ENCODE results near the gene SOX6.

Gene SOX6

DNA sequence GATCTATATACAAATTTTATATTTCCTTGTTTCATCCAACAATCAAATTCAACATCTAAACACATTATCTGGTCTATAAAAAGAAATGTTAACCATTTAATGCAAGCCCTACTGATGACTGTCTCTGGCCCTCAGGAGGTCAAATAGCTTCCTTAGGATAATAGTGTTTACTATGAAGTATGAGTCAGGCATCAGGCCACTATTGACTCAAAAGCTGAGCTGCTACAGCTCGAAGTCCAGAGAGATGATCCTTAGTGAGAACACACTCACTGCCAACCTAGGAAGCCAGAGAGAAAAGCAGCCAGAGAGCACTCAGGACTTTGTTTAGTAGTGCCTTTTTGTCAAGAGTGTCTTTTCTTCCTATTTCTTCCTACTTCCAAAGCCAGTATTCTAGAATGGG is 171.8 kb downstream of the SOX6 start:
- H4K20me1 ChIP-seq: no peaks in the 10 kb centered on the region
- no peak overlapping the region for H3K4me2 ChIP-seq
- no peaks in the 10 kb centered on the region for H3K4me1 ChIP-seq
- H3K27me3 ChIP-seq: no peaks in the 10 kb centered on the region
- H3K36me3 ChIP-seq: no peaks in the 10 kb centered on the region
- H3K27ac ChIP-seq: no peak overlapping the region
- no peaks in the 10 kb centered on the region for H3K9me3 ChIP-seq
- H3K9ac ChIP-seq: no peak overlapping the region
- no peak for TF ChIP-seq Cebpa-rat (IDR thresholded peaks at IDR 0.05)
- H3K4me3 ChIP-seq: no peak overlapping the region

GRCh38 chr11:16182553-16182952 is 173.8 kb downstream of the SOX6 start:
- Histone ChIP-seq H3K36me3 (no peaks in the 10 kb centered on the region), H3K27me3 (no peaks in the 10 kb centered on the region)
- no peak for TF ChIP-seq Cebpa-rat (IDR thresholded peaks at IDR 0.05)

DNA sequence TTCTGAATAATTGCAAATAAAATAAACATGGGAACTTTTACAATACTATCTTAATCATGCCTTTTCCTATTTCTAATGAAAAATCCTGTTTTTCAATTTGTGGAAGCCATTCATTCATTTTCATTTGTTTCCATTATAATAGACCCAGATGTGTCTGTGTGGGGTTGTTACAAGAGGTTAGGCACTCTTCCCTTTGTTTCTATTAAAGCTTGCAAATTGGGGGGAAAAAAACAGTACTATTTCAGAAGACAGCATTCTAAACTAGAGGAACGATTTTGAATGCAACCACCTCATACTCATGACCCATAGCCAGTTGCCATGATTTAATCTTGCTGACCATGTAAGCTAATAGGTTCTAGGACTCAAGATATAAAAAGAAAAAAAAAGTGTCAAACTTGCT is 175.5 kb downstream of the SOX6 start:
- no peak overlapping the region for H3K27ac ChIP-seq
- H3K9ac ChIP-seq: no peak overlapping the region
- H3K4me2 ChIP-seq: no peak overlapping the region
- H3K4me1 ChIP-seq: no peaks in the 10 kb centered on the region
- no peaks in the 10 kb centered on the region for H3K36me3 ChIP-seq
- H3K27me3 ChIP-seq: no peaks in the 10 kb centered on the region
- TF ChIP-seq Cebpa-rat (IDR thresholded peaks at IDR 0.05): no peak
- no peak overlapping the region for H3K4me3 ChIP-seq
- H3K9me3 ChIP-seq: no peaks in the 10 kb centered on the region
- H4K20me1 ChIP-seq: no peaks in the 10 kb centered on the region

More at GRCh38 chr11:16182553-16182952, 173.8 kb downstream of the SOX6 start:
- Histone ChIP-seq H3K4me2 (no peak overlapping the region), H3K4me3 (no peak overlapping the region), H3K9ac (no peak overlapping the region), H3K9me3 (no peaks in the 10 kb centered on the region), H4K20me1 (no peaks in the 10 kb centered on the region), H3K4me1 (no peaks in the 10 kb centered on the region), H3K27ac (no peak overlapping the region)

DNA sequence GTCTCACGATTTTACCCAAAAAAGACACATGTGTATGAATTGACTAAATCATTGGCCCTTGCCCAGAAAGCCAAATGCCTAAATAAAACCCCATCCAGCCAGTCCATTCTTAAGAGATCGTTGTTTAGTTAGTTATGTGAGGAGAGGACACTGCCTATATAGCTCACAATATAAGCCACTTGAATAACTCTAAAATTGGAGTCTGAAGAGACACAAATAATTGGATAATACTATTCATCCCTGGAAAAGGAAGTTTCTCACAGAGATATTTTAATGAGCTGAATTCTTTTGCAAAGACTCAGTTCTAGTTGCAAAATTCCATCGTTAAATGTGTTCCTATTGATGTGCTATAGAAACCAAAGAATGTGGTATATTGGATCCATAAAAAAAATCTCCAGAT is 176.7 kb downstream of the SOX6 start:
- no peaks in the 10 kb centered on the region for H3K4me1 ChIP-seq
- no peak overlapping the region for H3K9ac ChIP-seq
- no peaks in the 10 kb centered on the region for H3K9me3 ChIP-seq
- no peaks in the 10 kb centered on the region for H3K27me3 ChIP-seq
- H3K4me2 ChIP-seq: no peak overlapping the region
- H3K27ac ChIP-seq: no peak overlapping the region
- H4K20me1 ChIP-seq: no peaks in the 10 kb centered on the region
- no peak for TF ChIP-seq Cebpa-rat (IDR thresholded peaks at IDR 0.05)
- no peak overlapping the region for H3K4me3 ChIP-seq
- no peaks in the 10 kb centered on the region for H3K36me3 ChIP-seq

DNA sequence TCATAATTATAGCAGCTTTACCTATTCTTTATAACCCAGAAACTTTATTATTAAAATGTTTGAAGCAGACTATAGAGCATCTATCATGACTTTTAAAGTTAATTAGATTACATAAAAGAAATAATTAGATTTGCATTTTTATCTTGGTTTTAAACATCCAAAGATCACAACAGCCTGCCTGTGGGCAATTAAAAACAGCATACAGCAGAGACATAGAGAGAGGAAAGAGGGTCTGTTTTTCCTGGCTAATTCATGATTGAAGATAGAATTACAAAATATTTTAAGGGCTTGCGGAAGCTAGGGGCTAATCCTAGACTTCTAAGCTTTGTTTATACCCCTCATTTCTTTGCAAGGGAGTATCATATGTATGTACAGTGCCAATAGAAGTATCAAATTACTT is 178.1 kb downstream of the SOX6 start:
- Histone ChIP-seq H3K27me3 (no peaks in the 10 kb centered on the region), H3K4me1 (no peaks in the 10 kb centered on the region), H3K9ac (no peak overlapping the region), H3K9me3 (no peaks in the 10 kb centered on the region), H4K20me1 (no peaks in the 10 kb centered on the region), H3K36me3 (no peaks in the 10 kb centered on the region), H3K4me2 (no peak overlapping the region), H3K27ac (no peak overlapping the region), H3K4me3 (no peak overlapping the region)
- no peak for TF ChIP-seq Cebpa-rat (IDR thresholded peaks at IDR 0.05)

GRCh38 chr11:16177688-16178087 is 178.7 kb downstream of the SOX6 start:
- Histone ChIP-seq H3K27me3 (no peaks in the 10 kb centered on the region), H3K27ac (no peak overlapping the region), H3K9ac (no peak overlapping the region), H3K4me3 (no peak overlapping the region), H3K4me1 (no peaks in the 10 kb centered on the region), H3K4me2 (no peak overlapping the region), H4K20me1 (no peaks in the 10 kb centered on the region), H3K9me3 (no peaks in the 10 kb centered on the region), H3K36me3 (no peaks in the 10 kb centered on the region)
- no peak for TF ChIP-seq Cebpa-rat (IDR thresholded peaks at IDR 0.05)

DNA sequence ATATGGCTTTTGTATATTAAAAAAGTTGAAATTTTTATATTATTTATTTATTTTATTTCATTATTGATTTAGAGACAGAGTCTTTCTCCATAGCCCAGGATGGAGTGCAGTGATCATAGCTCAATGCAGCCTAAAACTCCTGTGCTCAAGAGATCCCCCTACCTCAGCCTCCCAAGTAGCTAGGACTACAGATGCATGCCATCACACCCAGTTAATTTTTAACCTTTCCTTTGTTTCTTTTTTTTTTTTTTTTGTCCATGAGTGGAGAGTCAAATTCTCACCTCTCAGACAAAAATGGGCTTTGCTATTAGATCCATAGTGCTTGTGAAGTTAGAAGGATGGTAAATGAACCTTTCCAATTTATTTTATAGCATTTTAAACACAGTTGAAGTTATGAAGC is 182.5 kb downstream of the SOX6 start:
- Histone ChIP-seq H3K9me3 (no peaks in the 10 kb centered on the region), H3K27me3 (no peaks in the 10 kb centered on the region), H3K9ac (no peak overlapping the region), H3K4me1 (no peaks in the 10 kb centered on the region), H3K4me2 (no peak overlapping the region), H3K4me3 (no peak overlapping the region), H4K20me1 (no peaks in the 10 kb centered on the region), H3K27ac (no peak overlapping the region), H3K36me3 (no peaks in the 10 kb centered on the region)
- no peak for TF ChIP-seq Cebpa-rat (IDR thresholded peaks at IDR 0.05)

DNA sequence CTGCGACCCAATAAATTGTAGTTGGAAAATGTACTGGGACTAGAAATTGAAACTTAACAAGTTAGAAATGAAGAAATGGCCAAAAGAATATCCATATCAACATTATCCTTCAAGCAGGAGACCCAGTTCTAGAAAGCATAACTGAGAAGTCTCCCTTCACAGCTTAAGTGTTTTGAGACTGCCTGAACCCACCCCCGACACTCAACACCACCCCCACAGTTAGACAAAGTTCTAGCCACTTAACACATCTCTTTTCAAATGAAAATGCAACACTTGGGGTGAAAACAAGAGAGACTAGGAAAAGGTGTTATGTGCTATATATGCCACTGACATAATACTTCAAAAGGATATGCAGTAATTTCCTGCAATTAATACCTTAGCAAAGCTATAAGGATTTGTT is 184.5 kb downstream of the SOX6 start:
- H3K4me3 ChIP-seq: no peak overlapping the region
- H3K9me3 ChIP-seq: no peaks in the 10 kb centered on the region
- H3K4me1 ChIP-seq: no peaks in the 10 kb centered on the region
- H3K4me2 ChIP-seq: no peak overlapping the region
- no peaks in the 10 kb centered on the region for H3K36me3 ChIP-seq
- no peak overlapping the region for H3K27ac ChIP-seq
- no peaks in the 10 kb centered on the region for H4K20me1 ChIP-seq
- no peak for TF ChIP-seq Cebpa-rat (IDR thresholded peaks at IDR 0.05)
- H3K27me3 ChIP-seq: no peaks in the 10 kb centered on the region
- H3K9ac ChIP-seq: no peak overlapping the region

DNA sequence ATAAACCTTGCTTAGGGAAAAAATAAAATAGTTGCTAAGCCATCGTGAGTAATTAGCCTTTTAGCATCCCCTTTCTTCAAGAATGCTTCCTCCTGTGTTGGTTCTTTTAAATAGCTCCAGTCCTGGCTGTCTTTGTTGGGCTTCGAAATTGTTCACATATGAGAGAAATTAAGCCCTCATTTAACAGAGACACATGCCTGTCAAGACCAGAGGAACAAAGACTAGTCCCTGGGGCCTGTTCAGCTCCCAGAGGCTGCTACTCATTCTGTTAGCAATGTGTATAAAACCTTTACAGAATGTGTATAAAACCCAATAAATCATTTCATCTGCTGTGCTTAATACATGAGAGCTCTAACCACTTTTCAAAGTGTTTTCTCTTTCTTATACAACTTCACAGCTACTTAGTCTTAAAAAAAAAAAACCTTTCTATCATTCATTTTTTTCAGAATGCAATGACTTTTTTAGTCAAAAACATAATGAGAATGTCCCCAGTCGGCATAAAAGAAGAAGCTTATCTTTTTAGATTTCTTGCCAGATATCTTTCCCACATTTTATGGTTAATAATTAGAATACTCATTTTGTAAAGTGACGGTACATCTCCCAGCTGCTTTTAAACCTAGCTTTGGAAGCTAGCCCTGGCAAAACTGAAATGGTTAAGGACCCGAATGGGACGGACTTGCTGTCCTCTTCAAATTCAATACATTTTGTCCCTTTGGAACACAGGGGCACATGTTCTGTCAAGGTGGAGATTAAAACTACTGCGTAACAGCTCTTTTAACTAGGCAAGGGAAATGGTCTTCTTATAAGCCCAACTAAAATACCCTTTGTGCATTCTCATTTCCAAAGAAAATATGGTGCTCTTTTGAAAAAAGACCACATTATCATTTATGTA is 186.1 kb downstream of the SOX6 start:
- H3K4me3 ChIP-seq: no peak overlapping the region
- no peak for TF ChIP-seq Cebpa-rat (IDR thresholded peaks at IDR 0.05)
- no peaks in the 10 kb centered on the region for H4K20me1 ChIP-seq
- no peak overlapping the region for H3K9ac ChIP-seq
- no peaks in the 10 kb centered on the region for H3K4me1 ChIP-seq
- H3K36me3 ChIP-seq: no peaks in the 10 kb centered on the region
- no peaks in the 10 kb centered on the region for H3K27me3 ChIP-seq
- H3K9me3 ChIP-seq: no peaks in the 10 kb centered on the region
- H3K27ac ChIP-seq: no peak overlapping the region
- H3K4me2 ChIP-seq: no peak overlapping the region

DNA sequence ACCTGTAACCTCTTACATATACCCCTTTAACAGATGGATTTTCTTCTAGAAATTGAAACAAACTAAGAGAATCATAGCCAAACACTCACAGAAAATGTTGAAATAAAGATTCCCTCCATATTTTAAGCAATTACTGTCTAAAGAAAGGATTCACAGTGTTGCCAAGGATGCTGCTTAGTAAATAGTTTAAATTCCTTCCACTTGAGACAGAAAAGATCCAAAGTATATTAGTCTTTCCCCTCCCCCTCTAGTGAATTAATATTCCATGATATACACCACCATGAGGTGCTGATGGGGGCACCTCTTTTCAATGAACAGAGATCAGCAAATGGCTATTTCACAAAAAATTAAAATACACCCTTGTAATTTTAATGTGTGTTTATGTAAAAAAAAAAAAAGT is 186.8 kb downstream of the SOX6 start:
- no peak overlapping the region for H3K4me3 ChIP-seq
- no peak for TF ChIP-seq Cebpa-rat (IDR thresholded peaks at IDR 0.05)
- H3K9me3 ChIP-seq: no peaks in the 10 kb centered on the region
- H4K20me1 ChIP-seq: no peaks in the 10 kb centered on the region
- H3K27me3 ChIP-seq: no peaks in the 10 kb centered on the region
- no peak overlapping the region for H3K4me2 ChIP-seq
- H3K4me1 ChIP-seq: no peaks in the 10 kb centered on the region
- no peaks in the 10 kb centered on the region for H3K36me3 ChIP-seq
- no peak overlapping the region for H3K9ac ChIP-seq
- no peak overlapping the region for H3K27ac ChIP-seq

Measured in BLaER1 (cell line).